HG03442 (cell line): ENCODE data around the gene MBNL2.
A peak's percentile ranks its signal among the peaks of the same experiment; 100 is the strongest.
"Not testable (repeated sequence)": the region's sequence is repeated elsewhere in the genome, so short reads cannot be mapped to it uniquely, and the experiment has no call there.

Experiments
- ATAC-seq: cut with Tn5 transposase; IDR thresholded peaks from one replicate; pipeline ENCODE4 v1.9.1; 2021; ENCODE audit warnings: mild to moderate bottlenecking, moderate library complexity; ENCODE audit not compliant: unreplicated experiment

The MBNL2 gene

DNA sequence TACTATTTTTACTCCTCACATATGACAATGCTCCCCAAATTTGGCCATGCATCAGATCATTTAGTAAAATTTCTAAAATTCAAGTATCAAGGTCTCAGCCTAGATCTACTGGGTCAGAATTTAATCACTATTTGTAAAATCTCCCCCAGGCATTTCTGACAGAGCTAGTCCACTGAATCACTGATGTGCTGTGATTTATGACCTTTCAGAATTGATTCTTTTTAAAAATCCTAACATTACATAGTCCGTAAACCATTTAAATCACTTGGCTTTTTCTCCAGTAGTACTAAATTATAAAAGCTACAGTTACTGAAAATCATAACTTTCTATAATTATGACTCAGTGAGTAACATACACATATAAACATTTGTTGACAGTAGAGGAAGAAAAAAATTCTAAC, 119.0 kb downstream of the MBNL2 start:
- ATAC-seq, result no peak

- no peak for ATAC-seq
Observed at GRCh38 chr13:97342136-97342535, 120.0 kb downstream of the MBNL2 start.

- no peak for ATAC-seq
Observed at GRCh38 chr13:97342936-97343335, 120.8 kb downstream of the MBNL2 start.

DNA sequence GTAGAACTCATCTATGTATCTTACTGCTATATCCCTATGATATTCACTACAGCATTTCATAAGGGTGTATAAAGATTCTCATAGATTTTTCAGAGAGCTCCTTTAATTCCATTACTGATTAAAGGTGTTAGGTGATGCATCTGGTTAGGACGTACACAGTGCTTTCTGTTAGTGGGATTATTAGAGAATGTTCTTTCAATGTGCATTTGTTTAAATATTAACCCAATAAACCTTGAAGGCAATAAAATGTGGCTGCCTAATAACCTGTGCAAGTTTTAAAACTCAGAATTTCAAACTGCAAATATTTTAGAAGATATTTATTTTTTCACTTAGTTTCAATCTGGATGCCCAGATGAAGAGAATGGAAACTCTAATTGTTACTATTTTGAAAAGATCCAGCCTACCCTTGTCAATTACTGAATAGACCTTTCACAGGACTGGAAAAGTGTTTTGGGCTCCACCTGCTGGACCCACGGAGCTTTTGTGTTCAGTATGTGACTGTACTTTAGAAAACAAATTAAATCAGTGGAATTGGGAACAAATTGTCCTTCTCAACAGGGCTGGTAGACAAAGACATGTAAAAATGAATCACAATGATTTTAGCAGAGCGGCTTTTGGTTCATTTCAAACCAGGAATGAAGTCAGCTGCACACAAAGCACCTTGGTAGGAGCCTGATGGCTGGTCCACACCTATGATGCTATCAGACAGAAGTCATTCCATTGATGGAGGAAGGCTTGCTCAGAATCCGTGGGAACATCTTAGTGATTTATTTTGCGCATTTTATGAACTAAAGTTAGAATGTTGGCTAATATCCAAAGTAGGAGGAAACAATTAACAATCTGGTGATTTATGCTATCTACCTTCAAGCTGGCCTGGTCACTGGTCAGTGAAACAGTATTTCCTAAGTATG, 122.4 kb downstream of the MBNL2 start:
- ATAC-seq, result peak; percentile 79

DNA sequence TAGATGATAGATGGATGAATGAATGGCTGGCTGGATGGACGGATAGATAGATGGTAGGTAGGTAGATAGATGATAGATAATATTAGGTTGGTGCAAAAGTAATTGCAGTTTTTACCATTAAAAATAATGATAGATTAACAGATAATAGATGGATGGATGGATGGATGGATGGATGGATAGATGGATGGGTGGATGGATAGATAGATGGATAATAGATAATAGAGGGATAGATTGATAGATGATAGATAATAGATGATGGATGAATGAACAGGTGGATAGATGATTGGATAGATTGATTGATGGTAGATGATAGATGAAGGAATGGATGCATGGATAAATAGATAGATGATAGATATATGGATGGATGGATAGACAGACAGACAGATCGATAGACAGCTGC, 124.0 kb downstream of the MBNL2 start:
- ATAC-seq, result no peak

DNA sequence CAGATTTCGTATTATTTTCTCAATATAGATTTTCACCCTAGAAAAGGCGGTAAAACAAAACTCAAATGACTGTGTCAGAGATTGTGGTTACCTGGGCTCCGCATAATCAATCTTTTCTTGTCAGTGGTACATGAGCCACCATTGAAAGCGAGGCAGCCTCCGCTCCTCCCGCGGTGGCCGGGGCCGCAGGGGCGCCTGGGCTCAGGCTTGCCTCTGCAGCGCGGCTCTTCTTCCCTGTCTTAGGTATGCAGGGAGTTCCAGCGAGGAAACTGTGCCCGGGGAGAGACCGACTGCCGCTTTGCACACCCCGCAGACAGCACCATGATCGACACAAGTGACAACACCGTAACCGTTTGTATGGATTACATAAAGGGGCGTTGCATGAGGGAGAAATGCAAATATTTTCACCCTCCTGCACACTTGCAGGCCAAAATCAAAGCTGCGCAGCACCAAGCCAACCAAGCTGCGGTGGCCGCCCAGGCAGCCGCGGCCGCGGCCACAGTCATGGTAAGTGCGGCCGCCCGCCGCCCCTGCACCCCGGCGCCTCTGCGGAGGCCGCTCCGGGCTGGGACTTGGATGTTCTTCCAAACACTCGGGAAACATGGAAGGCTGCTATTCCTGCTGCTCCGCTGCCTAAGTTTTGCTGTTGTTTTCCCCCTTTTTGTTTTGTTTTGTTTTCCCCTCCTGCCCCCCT, 124.6 kb downstream of the MBNL2 start:
- ATAC-seq, result no peak

- no peak for ATAC-seq
Observed at GRCh38 chr13:97347255-97347932, 125.3 kb downstream of the MBNL2 start.

DNA sequence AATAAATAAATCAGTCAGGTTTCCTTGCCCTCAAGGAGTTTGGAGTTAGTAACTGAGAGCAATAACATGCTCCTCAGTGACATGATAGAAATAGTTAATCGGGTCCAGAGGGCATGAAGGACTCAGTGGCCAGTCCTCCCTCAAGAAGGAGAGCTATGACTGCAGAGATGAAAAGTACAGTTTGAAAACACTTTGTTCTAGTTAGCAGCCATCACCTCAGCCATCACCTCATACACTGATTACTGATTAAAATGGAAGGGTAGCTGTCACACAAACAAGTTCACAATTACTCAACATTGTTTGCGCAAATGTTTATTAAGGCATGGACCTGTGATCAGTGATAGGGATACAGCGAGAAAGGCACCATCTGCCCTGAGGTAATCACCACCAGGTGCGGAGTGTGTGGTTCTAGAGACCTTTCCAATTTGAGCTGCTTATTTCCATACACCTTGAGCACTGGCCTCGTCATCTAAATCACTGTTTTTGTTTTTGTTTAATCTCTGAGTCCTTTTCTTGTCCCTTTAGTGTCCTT, 126.5 kb downstream of the MBNL2 start:
- ATAC-seq, result no peak

DNA sequence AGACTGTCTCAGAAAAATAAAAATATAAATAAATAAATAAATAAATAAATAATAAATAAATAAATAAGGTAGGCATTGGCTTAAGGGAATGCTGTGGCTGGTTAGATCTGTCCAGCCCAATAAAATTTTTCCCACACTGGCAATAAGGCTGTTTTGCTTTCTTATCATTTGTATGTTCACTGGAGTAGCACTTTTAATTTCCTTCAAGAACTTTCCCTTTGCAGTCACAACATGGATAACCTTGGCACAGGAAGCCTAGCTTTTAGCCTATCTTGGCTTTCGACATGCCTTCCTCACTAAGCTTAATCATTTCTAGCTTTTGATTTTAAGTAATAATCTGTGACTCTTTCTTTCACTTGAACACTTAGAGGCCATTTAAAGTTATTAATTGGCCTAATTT, 129.9 kb downstream of the MBNL2 start:
- not testable (repeated sequence) for ATAC-seq

DNA sequence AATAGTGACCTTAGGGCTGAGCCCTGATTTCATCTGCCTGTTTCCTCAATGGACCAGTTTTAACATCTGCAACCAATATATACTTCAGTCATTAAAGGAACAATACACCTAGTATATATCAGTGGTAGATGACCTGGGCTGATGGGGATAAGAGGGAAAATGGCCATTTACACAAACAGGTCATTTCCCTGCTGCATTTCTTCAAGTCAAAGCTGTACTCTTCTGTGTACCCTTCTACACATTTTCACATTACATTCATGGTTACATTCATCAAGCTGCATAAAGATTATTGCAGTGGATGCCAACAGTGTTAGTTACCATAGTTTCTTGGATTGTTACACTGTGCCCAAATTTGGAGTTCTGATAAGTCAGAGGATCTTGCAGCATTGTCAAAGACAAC, 130.7 kb downstream of the MBNL2 start:
- ATAC-seq, result no peak

DNA sequence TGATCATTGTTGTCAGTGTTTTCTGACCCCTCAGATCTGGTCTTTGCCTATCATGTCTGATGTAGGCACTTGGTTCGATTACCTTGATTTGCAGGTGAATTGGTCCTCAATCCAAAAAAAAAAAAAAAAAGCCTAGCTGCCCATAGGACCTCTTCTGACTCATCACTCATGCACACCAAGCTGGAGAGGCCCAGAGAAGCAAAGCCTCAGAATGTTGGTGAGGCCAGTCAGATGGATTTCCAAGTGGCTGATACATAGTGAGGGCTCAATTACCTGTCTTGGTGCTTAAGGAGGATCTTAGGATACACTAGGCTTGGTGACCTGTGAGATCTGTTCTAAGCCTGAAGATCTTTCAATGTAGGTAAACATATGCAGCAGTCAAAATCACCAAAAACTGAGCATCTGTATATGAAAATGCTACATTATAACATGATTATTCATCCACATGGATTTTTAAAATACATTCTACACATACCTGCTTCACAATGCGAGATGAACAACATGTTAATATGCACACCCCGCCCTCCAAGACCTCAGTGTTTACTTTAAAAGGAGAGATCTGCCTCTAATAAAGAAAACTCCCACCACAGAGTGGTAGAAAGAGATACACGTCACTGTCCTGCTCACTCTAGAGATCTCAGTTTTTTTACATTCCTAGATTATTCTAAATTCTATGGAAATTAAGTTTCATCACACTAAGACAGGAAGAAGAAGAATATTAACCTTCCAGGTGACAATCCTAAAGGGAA, 132.0 kb downstream of the MBNL2 start:
- no peak for ATAC-seq

DNA sequence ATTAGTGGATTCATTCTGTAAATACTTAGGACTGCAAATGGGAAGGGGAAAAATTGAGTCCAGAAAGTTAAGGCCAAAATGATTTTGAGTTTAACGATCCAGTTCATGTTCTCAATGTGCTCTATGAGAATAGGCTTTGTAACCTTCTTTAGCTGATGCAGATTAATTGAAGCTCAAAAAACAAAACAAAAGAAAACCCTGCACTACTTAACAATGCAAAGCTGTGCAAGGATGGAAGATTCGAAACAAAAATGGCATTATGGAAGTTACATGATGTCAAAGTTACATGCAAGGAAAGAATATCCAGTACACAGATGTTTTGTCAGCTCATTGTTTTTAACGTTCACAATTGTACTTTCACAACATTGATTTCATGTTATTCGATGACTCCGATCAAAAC, 132.7 kb downstream of the MBNL2 start:
- ATAC-seq, result no peak

- no peak for ATAC-seq
Observed at GRCh38 chr13:97356592-97356991, 134.5 kb downstream of the MBNL2 start.

DNA sequence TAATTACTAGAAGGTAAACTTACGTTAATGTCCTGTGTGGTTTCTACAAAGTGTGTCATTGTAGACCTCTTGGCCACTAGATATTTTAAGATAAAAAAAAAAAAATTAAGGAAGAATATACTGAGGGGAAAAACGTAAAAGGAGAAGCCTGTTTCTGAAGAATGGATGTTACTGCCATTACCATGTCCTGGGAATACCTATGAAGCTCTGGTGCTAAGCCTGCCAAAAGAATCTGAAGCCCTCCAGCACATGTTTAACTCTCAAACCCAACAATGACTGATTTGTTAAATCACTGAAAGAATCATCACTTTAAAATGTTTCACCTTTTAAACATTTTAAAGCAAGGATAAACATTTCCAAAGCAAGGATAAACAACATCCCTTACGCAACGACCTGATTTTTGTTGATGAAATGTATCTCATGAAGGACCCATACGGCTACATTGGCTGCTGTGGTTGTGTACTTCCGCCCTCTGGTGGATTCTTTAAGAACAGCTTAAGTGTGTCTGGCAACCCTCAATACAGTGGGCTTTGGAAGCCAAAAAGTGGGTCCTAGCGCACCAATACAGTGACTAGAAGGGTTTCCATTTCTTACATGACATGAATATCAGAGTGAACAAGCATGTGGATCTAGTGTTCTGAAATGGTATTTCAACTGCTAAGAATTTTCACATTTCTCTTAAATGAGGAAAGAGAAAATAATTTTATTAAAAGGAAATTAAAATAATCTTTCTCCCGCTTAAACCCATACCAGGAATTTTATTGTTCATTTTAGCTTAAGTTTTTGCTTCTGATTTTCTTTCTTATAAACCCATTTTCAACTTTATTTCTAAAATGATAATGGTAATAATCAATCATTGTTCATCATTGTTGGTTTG, 137.3 kb downstream of the MBNL2 start:
- peak; percentile 94 for ATAC-seq

- ATAC-seq, result no peak
Observed at GRCh38 chr13:97360610-97361009, 138.5 kb downstream of the MBNL2 start.

GRCh38 chr13:97364031-97364430, 141.9 kb downstream of the MBNL2 start:
- no peak for ATAC-seq

DNA sequence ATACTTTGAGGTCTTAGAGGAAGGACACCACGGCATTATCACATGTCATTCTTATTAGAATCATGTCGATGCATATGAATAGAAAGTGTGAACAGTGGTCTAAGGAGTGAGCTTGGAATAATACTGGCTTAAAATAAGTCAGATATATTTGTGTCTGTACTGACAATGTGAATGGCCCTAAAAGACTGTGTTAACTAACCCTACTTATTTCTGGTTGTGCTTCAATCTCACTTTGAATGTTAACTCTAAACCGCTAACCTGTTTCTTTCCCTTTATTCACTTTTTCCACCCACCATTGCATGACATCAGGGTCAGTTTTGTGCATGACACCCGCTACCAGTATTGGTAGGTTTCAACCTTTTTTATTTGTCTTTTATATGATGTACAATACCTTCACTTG, 142.7 kb downstream of the MBNL2 start:
- ATAC-seq, result no peak

GRCh38 chr13:97366172-97366688, 144.1 kb downstream of the MBNL2 start:
- no peak for ATAC-seq

- ATAC-seq, result peak; percentile 44
Observed at GRCh38 chr13:97367016-97367822, 145.1 kb downstream of the MBNL2 start.
